Keratinocyte (primary cell): ENCODE data around the gene AXIN2.

Experiments used
- EZH2 ChIP-seq: IDR thresholded peaks from one replicate; pipeline ENCODE4 v1.6.1; 2012; ENCODE audit warnings: inconsistent platforms, mild to moderate bottlenecking, low read length, moderate library complexity
- TF ChIP-seq, protein P1 (sequence below), 3 experiments: IDR thresholded peaks in 1 of 3; conservative IDR thresholded peaks in 1 of 3; optimal IDR thresholded peaks in 1 of 3; 2 replicates in 2 of 3; 3 replicates in 1 of 3; pipeline versions ENCODE3 to v1.5.1; 2011; ENCODE audit warnings: low read length in 3 of 3, mild to moderate bottlenecking in 3 of 3, moderate library complexity in 2 of 3, control low read depth in 1 of 3, inconsistent platforms in 1 of 3; ENCODE audit not compliant: insufficient read depth in 2 of 3; ENCODE audit errors: extremely low read depth in 1 of 3

GRCh38 chr17:65558683-65559460, 2.6 kb downstream of the AXIN2 start:
- TF ChIP-seq, protein P1, sequence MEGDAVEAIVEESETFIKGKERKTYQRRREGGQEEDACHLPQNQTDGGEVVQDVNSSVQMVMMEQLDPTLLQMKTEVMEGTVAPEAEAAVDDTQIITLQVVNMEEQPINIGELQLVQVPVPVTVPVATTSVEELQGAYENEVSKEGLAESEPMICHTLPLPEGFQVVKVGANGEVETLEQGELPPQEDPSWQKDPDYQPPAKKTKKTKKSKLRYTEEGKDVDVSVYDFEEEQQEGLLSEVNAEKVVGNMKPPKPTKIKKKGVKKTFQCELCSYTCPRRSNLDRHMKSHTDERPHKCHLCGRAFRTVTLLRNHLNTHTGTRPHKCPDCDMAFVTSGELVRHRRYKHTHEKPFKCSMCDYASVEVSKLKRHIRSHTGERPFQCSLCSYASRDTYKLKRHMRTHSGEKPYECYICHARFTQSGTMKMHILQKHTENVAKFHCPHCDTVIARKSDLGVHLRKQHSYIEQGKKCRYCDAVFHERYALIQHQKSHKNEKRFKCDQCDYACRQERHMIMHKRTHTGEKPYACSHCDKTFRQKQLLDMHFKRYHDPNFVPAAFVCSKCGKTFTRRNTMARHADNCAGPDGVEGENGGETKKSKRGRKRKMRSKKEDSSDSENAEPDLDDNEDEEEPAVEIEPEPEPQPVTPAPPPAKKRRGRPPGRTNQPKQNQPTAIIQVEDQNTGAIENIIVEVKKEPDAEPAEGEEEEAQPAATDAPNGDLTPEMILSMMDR (optimal IDR thresholded peaks at IDR 0.05 in 1 of 3, IDR thresholded peaks at IDR 0.05 in 1 of 3, conservative IDR thresholded peaks at IDR 0.05 in 1 of 3; ENCODE audit: extremely low read depth in 1 of 3, insufficient read depth in 2 of 3, low read length in 3 of 3): no peak
- TF ChIP-seq EZH2: no peak
